ENCODE measurements around the gene ZDHHC8.

DNA sequence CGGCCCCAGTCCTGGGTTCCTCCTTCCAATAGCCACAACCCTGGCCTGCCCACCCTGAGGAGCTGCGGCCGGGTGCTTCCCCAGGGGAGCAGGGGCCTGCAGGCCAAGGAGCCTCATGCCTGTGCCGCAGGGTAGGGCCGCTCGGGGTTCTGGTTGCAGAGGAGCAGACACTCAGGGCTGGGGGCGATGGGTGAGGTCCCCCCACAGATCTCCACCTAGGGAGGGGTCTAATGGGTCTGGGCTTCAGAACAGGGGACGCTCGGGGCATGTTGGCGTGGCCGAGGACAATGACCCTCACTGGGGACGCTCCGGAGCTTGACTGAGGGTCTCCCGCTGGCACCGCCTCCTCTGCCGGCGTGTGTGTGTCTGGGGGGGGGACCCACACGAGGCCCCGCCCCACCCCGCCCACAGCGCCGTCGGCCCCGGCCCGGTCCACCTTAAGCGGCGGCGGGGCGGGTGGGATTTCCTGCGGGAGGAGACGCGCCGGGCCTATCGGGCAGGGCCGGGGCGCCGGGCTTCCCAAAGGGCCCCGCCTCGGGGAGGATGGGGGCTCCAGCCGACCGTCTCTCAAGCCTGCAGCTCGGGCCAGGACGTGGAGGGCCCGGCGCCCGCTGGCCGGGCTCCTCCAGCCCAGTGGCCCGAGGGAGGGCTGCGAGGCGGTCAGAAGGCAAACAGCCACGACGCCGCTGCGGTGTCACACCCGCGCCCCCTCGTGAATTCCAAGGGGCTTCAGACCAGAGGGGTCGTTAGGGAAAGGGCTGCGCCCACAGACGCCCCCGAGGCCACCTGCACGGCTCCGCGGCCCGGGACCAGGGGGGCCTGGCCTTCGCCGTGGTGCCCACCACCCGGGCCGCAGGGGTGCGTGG lies 640 bp upstream of the ZDHHC8 start:
- TF ChIP-seq, protein P1, sequence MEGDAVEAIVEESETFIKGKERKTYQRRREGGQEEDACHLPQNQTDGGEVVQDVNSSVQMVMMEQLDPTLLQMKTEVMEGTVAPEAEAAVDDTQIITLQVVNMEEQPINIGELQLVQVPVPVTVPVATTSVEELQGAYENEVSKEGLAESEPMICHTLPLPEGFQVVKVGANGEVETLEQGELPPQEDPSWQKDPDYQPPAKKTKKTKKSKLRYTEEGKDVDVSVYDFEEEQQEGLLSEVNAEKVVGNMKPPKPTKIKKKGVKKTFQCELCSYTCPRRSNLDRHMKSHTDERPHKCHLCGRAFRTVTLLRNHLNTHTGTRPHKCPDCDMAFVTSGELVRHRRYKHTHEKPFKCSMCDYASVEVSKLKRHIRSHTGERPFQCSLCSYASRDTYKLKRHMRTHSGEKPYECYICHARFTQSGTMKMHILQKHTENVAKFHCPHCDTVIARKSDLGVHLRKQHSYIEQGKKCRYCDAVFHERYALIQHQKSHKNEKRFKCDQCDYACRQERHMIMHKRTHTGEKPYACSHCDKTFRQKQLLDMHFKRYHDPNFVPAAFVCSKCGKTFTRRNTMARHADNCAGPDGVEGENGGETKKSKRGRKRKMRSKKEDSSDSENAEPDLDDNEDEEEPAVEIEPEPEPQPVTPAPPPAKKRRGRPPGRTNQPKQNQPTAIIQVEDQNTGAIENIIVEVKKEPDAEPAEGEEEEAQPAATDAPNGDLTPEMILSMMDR (IDR thresholded peaks at IDR 0.05; ENCODE audit: low read depth, low read length), result no peak
- TF ChIP-seq EZH2phosphoT487 (IDR thresholded peaks at IDR 0.05; ENCODE audit: low read depth), result no peak

Measured in OCI-LY3 (cell line).